NCI-H345 treated with DMSO at 0.1 percent for 48 hours (cell line): ENCODE measurements around the gene MGLL.
A peak's percentile ranks its signal among the peaks of the same experiment; 100 is the strongest.

Source experiments
- DNase-seq: peaks from one replicate; lab custom pipeline; 2025; ENCODE audit not compliant: unreplicated experiment; lab: John Stamatoyannopoulos, UW

Gene MGLL

DNA sequence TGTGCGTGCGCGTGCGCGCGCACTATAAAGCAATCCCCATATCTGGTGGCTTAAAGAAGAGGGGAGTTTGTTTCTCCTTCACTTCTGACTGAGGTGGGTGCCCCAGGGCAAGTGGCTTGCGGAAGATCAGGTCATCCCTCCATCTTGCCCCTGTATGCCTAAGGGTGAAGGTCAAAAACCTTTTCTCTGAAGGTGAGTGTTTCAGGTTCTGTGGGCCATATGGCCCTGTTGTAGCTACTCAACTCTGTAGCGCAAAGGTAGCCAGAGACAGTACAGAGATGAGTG lies 144.1 kb downstream of the MGLL start:
- DNase-seq = no peak

DNA sequence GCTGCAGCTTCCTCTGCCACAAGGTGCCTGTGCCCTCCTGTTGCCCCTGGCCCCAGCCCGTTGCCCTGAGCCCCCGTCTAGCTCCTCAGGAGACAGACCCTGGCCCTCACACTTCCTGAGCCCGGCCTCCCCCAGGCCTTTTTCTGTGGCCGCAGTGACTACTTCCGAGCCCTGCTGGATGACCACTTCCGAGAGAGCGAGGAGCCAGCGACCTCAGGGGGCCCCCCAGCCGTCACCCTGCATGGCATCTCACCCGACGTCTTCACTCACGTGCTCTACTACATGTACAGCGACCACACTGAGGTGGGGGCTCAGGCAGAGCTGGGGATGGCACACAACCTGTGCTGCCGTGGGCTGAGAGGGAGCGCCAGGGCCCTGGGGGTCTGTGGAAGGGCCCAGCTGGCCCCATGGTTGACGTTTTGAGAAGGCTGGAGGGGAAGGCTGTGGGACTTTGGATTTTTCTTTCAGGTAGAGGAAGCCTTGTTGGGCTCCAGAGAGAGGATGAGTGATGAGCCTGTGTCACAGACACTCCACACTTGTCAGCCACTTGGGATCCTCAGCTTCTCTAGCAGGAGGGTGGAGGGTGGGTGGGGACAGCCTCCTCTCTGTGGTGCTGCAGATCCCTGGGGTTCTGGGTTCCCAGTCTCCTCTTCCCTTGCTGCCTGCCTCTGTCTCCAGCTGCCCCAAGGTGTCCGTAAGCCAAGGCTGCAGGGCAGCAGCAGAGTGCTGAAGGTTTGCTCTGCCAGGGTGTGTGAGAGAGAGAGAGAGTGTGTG lies 144.6 kb downstream of the MGLL start:
- no peak for DNase-seq

DNA sequence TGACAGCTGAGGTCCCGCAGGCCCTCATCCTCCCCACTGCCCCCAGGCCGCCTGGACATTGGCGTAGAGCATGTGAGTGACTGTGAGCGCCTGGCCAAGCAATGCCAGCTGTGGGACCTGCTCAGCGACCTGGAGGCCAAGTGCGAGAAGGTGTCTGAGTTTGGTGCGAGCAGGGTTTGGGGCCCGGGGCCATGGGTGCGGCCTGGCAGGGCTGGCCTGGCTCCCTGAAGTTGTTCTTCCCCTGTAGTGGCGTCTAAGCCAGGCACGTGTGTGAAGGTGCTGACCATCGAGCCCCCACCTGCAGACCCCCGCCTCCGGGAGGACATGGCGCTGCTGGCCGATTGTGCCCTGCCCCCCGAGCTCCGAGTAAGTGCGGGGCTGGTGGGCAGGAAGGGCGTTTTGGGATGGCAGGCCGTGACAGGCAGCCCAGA lies 145.4 kb downstream of the MGLL start:
- DNase-seq = no peak

DNA sequence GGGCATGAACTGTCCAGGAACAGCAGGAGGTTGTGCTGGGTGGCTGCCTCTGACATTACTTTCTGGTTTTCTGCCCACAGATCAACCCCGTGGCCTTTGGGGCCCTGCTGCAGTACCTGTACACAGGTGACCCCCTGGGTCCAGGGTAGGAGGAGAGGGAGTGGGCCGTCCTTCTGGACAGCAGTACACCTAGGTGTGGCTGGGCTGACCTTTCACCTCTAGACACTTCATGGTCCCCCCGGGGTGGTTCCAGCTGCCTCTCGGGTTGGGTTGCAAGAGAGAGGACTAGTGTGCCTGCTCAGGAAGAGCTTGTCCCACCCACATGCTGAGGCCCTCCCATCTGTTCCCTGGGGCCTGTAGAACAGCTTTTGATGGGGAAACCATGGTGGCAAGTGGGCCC lies 145.9 kb downstream of the MGLL start:
- DNase-seq = no peak

DNA sequence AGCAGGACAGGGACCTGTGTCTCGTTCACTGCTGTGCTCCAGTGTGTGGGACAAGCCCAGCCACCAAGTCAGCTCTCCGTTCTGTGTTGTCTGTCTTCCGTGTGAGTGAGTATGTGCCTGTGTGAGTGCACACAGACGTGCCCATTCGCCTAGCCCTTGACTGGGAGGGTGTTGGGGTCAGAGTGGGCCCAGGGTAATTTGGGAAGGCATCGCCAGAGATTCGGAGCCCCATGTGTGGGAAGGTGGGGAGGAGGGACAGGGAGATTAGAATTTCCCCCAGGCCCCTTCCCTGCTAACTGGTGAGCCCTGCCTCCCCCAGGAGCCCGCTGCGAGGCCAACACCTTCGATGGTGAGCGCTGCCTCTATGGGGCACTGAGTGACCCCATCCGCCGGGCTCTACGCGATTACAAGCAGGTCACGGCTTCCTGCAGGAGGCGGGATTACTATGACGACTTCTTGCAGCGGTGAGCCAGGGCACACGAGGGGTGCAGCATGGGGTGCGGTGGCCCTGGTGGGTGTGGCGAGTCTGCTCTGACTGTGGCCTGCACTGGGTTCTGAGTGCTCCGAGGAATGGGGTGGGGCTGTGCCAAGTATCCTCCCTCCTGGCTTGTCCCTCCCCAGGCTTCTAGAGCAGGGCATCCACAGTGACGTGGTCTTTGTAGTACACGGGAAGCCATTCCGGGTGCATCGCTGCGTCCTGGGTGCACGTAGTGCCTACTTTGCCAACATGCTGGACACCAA lies 146.5 kb downstream of the MGLL start:
- no peak for DNase-seq

DNA sequence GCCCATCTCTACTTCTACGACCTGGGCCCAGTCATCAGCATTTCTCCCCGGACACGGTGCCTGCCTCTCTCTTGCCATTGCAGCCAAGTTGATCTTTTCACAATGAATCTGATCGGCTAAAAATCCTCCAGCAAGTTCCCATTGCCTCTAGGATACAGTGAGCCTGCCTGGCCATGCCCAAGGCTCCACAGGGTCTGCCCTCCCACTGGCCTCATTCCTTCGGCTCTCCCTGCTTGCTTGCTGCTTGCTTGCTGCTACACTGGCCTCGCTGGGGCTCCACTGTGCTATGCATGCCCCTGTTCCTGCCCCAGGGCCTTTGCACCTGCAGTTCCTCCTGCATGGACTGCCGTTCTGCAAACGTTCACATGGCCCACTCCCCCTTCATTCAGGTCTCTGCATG lies 147.5 kb downstream of the MGLL start:
- no peak for DNase-seq

DNA sequence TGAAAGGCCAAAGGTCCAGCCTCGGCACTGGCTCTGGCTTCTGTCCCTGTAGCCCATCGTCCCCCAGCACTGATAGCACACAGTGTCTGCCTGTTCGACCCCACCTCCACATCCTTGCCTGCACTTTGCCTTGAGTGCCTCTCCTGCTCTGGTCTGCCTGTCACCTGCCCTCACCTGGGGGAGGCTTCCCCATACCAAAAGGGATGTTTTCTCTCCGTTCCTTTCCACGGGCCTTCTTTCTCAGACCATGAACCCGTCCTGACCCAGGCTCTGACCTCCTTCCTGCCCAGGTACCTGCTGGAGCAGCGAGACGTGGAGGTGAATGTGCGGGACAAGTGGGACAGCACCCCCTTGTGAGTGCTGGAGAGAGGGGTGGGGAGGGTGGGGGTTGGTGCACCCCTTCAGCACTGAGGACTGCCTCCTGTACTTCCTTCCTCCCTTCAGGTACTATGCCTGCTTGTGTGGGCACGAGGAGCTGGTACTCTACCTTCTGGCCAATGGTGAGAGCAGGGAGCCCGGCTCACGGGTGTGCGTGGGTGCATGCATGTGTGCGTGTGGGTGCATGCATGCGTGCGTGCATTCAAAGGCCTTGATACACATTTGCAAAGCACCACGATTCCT lies 148.1 kb downstream of the MGLL start:
- no peak for DNase-seq

DNA sequence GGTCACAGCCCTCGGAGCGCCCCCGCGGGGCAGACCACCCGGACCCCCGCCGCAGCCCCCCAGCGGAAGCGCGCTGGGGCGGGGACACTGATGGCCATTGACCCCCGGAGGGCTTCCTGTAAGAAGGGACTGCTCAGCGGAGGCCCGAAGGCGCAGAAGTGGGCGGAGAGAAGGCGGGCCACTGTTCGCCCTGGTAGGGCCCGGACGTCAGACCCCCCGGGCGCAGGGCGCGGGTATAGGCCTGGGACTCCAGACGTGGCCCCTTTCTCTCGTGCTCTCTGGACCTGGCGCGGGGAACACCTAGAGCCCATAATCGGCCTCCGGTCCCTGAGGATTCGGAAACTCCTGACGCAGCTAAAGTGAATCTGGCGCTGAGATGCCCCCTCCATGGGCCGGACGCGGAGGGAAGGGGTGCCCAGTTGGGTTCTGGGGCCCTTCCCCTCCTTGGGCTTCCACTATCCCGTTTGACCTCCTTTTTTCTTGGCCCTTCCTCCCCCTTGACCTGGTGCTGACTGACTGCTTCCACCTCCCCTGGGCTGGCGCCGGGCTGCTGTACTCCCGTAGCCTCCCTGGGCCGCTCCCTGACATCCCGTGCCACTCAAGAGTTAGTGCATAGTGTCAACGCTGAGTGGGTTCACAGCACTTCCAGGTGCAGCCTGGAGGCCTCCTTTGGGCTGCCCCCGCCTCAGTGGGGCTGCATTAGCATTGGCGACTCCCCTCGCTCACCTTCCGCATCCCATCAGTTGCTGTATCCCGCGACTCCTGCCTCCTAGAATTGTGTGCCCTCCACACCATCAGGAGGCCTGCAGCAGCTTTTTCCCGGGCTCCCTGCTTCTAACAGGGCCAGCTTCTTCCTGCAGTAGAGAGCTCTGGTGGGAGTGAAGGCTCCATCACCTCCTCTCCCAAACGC lies 148.9 kb downstream of the MGLL start:
- DNase-seq = no peak

DNA sequence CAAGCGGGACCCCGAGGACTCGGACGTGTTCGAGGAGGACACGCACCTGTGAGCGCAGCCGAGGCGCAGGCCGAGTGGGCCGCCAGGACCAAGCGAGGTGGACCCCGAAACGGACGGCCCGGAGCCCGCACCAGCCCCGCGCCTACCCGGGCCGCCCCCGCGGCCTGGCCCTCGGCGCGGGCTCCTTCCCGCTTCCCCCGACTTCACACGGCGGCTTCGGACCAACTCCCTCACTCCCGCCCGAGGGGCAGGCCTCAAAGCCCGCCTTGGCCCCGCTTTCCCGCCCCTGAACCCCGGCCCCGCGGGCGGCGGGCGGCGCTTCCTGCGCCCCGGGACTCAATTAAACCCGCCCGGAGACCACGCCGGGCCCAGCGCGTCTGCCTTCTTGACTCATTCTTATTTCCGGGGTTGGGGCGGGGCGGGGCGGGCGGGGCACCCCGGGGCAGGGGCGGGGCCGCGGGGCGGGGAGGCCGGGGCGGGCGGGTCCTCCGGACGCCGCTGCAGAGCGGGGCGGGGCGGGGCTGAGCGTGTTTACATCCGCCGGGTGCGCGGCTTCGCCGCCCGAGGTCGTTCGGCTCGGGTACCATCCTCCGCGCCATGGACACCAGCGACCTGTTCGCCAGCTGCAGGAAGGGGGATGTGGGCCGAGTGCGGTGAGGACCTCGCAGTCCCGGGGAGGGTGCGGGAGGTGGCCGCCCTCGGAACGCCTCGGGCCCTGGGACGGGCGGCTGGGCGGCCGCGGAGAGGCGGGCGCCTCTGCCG lies 149.7 kb downstream of the MGLL start, which contains the start of gene ABTB1:
Gene ABTB1 (plus strand): TSS at position 524 of the 762 bp plus-strand sequence. CDS start 74 bp downstream, at position 598.
- DNase-seq = peak; percentile 26

DNA sequence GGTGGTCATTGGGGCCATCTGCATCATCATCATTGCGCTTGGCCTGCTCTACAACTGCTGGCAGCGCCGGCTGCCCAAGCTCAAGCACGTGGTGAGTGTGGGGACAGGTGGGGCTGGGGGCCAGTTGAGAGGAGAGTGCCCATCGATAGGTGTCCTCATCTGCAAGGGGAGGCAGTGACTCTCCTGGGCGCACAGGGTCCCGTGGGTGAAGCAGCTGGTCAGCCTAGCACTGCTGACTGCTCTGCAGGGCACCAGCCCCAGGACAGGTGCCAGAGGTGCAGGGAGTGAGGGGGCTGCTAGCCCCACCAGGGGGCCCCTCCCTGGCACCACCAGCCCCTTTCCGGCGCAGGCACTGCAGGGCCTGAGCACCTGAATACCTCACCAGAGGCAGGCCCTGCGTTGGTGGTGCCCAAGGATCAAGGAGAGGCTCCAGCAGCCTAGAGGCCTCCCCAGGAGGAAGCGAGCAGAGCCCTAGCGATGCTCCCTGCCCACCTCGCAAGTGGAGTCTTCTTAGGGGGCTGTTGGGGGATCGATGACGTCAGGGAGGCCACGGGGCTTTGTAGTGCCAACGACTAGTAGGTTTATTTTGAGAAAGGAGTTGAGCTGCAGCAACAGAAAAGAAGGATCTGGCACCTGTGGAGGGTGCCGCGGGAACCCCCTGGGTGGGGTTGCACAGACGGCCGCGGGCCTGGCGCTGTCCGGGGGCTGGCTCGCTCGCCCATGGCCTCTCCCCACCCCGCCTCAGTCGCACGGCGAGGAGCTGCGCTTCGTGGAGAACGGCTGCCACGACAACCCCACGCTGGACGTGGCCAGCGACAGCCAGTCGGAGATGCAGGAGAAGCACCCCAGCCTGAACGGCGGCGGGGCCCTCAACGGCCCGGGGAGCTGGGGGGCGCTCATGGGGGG lies 150.5 kb downstream of the MGLL start:
- no peak for DNase-seq

DNA sequence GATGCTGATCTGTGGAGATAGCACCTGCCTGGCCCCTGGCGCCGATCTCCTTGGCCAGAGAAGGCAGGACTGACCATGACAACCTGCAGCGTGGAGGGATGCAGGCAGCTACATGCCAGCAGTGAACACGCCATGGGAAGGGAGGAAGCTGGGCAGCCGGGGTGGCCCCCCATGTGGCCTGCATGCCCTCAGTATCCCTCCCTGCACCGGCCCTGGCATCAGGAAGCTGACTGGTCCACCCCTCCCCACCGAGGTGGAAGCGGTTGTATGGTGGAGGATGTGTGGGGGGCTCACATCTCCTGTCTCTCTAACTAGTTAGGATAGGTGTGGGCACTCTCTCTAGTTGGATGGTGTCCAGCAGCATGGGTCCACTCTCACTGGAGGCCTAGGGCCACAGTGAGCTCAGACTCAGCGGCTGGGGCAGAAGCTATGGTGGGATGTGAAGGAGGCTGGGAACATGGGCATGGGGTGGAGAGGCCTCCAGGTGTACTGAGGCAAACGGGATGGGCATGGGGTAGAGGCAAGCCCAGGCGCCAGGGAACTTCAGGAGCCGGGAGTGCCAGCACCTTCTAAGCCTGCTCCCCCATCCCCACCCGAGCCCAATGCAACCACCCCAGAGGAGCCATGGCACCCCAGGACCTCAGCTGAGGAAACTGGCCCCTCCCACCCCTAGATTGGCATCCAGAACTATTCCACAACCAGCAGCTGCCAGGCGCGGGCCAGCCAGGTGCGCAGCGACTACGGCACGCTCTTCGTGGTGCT lies 151.4 kb downstream of the MGLL start:
- no peak for DNase-seq

DNA sequence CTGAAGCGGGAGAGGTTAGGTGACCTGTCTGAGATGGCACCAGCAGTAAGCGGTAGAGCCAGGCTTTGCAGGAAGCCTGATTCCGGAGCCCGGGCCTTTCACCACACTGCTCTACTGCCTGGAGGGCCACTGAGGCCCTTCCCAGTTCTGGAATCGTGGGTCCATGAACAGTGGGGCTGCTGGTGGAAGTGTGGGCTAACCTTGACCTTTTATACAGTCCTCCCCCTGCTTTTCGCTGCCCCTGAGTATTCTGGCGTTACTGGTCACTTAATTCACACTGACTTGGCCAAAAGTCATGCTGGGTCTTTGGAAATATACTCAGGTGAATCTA lies 152.1 kb downstream of the MGLL start:
- DNase-seq = no peak

DNA sequence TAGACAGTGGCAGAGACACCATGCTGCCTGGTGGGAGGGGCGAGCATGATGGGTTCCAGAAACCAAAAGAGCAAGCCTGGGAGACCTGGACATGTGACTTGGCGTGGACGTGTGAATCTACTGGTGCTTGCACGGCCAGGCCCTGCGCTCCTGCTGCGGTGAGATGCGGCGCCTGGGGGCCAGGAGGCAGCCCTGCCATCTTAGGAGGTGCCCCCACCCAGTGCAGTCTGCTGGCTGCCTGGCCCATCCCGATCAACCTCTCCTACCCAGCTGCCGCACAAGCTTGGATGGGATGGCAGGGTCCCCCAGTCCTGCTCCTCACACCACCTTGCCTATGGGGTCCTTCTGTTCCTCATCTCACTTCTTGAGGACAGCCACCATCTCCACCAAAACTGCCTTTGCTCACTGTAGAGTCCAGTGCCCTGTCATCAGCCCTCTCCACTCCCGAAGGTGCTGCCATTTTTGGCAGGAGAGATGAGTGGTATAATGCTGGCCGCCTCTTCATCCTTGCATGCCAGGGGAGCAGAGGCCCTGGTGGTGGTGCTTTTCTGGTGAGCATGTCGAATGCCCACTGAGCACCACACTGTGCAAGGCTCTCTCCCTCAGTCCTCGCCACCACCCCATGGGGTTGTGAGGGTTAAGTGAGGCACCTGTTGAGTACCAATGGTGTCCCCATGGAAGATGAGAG lies 152.6 kb downstream of the MGLL start:
- no peak for DNase-seq

DNA sequence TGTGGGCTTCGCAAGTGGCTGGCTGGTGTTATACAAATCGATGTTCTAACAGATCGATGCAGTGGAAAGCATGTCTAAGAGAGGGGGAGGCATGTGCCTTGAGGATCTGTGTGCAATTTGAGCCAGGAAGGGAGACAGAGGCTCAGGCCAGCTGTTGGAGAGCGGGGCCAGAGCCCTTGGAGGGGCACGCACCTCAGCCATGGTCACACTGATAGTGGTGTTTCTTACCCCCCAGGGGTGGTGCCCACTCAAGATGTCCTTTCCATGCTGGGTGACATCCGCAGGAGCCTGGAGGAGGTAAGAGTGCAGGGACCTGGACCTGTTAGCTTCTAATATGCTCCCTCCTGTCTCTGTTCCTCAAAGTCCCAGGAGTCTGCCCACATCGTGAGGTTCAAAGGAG lies 153.4 kb downstream of the MGLL start:
- DNase-seq = no peak

DNA sequence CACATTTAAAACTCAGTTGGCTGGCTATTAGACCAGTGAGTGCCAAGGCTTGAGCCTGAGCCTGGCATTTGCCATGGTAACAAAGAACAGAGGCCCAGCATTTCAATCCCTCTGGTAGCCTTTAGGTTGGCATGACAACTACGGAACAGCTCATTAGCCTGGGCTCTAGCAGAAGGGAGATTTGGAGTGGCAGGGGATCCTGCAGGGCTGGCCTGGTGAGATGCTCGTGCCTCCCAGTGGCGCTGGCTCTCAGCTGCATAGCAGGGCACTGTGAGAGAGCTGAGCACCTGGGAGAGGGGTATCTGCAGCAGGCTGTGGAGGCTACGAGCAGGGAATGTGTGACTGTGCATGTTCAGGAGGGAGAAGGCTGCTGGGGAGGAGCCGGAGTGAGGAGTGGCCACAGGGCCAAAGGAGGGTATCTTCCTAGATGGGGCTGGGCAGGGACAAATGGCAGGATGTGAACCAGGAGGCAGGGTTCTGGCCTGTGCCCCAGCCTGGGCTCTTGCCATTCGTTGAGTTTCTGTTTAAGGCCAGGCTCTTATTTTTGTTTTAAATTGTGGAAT lies 155.1 kb downstream of the MGLL start:
- DNase-seq = no peak

DNA sequence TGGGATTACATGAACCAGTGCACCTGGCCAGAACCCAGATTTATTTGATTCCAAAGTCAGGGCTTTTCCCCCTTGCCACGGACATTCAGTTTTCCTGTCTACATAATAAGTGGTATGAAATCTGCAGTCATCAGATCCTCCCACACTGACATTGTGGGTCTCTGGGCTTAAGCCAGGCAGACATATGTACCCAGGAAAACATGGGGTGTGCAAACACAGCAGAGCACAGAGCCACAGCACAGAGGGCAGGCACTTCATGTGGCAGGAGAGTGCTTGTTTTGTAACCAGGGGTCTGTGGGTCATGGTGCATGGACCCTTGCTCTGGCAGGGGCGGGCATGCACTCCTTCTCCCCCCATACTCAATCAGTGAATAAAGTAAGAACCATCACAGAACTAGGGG lies 155.6 kb downstream of the MGLL start:
- no peak for DNase-seq

DNA sequence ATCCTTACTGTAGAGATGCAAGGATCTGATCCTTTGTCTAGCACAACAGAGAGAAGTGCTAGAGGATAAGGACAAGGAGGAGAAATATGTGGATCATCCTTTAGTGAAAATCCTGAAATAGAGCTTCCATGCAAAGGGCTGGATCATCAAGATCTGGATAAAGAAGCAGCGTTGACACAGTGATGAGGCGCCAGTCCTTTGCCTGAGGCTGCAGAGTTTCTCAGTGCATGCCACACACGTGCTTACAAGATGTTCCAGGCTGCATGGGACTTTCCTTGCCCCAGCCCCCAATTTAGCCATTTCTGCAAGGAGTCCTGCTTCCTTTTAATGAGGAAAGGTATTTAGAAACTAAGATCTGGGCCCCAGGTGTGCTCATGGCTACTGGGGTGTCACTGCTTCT lies 156.7 kb downstream of the MGLL start:
- no peak for DNase-seq

DNA sequence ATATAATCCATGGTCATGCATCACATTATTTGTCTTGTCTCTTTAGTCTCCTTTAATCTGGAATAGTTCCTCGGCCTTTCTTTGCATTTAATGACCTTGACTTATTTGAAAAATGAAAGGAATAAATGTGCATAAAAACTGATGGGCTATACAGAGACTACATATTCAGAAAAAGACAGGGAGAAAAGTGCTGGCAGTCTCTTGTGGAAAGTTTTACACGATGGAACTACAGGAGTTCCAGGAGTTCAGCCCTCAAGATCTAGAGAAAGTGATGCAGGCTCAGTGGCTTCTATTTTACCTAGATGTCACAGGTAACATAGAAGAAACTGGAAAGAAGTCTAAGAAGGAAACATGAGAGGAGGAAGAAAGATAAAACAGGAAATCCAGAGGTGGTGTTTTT lies 157.2 kb downstream of the MGLL start:
- DNase-seq = no peak
